M059J (cell line): ENCODE results near the gene LRBA. TPM values are rescaled to one million over a fixed set of nuclear protein-coding genes. Genes with fewer than 3 reads are reported as not detected.
"Not testable (repeated sequence)": the region's sequence is repeated elsewhere in the genome, so short reads cannot be mapped to it uniquely, and the experiment has no call there.

ENCODE experiments used
- DNase-seq: peaks from one replicate; pipeline ENCODE4 v3.0.0-alpha.2; 2012; ENCODE audit warnings: low read depth
- total RNA-seq: library from RNA; depleted of rRNA; stranded (reverse); fragments of >200 nt; shearing (Covaris generic); gene quantifications from 2 replicates; pipeline ENCODE4 v1.2.3, GENCODE V29; 2014

The LRBA gene
- total RNA-seq, 1 experiment from 2014 or later = 28.9 TPM

GRCh38 chr4:150942539-150942938 lies 72.5 kb downstream of the LRBA start:
- no peak for DNase-seq

GRCh38 chr4:150940123-150940522 lies 75.0 kb downstream of the LRBA start:
- no peak for DNase-seq

- DNase-seq = no peak
These were observed 75.6 kb downstream of the LRBA start for GRCh38 chr4:150939530-150939929.

DNA sequence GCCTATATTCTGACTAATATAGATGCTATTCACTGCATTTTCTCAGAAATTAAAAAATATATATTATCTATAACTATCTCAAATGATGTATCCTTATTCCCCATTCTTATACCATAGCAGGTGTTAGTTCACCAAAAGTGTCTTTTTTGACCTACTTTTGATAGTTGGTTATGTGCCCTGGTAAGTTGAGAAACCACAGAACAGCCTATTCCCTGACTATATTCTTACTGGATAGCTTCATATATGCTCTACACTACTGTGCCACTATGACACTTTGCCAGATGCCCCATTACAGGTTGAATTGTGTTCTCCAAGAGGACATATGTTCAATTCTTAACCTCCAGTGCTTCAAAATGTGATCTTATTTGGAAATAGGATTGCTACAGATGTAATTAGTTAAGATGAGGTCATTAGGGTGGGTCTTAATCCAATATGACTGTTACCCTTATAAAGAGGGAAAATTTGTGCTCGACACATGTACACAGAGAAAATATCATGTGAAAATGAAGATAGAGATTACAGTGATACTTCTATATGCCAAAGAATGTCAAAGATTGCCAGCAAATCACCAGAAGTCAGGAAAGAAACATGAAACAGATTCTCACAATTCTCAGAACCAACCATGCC lies 76.1 kb downstream of the LRBA start:
- DNase-seq = no peak

GRCh38 chr4:150938417-150938816 lies 76.7 kb downstream of the LRBA start:
- DNase-seq = no peak

DNA sequence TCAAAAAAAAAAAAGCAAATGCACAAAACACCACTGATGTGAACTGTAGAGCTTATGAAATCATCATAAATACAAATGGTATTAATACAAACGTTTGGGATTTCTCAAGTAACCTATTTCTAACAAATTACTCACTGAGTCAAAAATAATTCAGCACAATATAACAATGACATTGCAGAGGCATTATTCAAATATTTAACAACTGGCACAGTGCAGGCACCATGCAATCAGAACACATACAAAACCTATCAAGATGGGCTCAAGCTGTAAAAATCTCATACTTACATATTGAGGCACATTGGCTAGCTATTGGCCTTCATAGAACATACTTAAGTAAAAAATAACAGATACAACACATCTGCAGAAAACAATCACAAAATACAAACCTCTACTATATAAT lies 81.1 kb downstream of the LRBA start:
- no peak for DNase-seq

DNA sequence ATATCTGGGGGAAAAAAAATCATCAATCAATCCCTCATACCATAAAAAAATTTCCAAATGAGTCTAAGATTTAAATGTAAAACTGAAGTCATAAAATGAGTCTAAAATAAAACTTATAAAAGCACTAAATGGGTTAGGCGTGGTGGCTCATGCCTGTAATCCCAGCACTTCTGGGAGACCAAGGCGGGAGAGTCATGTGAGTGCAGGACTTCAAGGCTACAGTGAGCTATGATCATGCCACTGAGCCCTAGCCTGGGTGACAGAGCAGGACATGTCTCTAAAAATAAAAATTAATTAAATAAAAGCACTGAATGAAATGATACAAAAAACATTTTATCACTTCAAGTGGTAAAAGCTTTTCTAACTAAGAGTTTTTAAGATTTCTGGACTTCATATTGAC lies 83.3 kb downstream of the LRBA start:
- DNase-seq = no peak

DNA sequence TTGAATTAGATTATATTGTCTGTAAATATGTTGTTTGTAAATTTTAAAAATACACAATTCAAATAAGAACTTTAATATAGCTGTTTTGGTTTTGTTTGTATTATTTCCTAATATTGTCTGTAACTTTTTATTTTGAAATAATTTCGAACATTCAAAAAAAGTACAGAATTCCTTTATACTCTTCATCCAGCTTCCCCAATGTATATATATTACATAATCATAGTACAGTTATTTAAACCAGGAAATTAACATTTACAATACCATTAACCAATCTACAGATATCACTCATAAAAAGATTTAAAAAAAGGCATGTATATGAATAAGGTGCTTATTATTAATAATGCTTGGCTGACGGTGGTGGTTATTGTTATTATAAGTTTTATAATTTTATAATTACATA lies 84.1 kb downstream of the LRBA start:
- DNase-seq = no peak

- no peak for DNase-seq
These were observed 91.1 kb downstream of the LRBA start for GRCh38 chr4:150923945-150924344.

DNA sequence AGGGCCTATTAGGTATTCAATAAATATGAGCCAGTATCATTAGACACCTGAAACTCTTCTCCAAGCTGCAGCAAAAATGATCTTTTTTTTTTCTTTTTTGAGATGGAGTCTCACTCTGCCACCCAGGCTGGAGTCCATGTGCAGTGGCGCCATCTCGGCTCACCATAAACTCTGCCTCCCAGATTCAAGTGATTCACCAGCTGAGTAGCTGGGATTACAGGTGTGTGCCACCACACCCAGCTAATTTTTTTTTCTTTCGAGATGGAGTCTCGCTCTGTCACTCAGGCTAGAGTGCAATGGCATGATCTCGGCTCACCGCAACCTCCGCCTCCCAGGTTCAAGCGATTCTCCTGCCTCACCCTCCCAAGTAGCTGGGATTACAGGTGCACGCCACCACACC lies 93.6 kb downstream of the LRBA start:
- DNase-seq = not testable (repeated sequence)

GRCh38 chr4:150918562-150918961 lies 96.5 kb downstream of the LRBA start:
- DNase-seq = peak; percentile 1

DNA sequence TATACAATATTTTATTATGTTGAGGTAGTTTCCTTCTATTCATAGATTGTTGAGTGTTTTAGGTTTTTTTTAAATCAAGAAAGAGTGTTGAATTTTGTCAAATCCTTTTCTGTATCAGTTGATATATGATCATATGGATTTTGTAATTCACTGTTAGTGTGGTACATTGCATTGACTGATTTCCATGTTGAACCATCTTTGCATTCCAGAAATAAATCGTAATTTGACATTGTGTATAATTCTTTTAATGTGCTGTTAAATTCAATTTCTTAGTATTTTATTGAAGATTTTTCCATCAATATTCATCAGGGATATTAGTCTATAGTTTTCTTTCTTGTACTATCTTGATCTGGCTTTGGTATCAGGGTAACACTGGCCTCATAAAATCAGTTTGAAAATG lies 103.8 kb downstream of the LRBA start:
- DNase-seq = no peak

DNA sequence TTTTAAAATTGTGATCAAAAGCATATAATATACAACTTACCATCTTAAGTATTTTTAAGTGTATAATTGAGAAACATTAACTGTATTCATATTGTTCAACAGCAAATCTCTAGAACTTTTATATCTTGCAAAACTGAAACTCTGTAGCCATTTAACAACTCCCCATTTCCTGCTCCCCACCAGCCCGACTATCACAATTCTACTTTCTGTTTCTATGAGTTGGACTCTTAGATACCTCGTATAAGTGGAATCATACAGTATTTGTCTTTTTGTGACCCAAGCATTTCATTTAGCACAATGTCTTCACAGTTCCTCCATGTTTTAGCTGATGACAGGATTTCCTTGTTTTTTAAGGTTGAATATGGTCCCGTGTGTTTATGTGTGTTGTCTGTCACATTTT lies 106.0 kb downstream of the LRBA start:
- no peak for DNase-seq

GRCh38 chr4:150906987-150907633 lies 108.0 kb downstream of the LRBA start:
- DNase-seq = no peak

GRCh38 chr4:150904671-150905070 lies 110.4 kb downstream of the LRBA start:
- no peak for DNase-seq

- no peak for DNase-seq
These were observed 111.5 kb downstream of the LRBA start for GRCh38 chr4:150903603-150904002.

DNA sequence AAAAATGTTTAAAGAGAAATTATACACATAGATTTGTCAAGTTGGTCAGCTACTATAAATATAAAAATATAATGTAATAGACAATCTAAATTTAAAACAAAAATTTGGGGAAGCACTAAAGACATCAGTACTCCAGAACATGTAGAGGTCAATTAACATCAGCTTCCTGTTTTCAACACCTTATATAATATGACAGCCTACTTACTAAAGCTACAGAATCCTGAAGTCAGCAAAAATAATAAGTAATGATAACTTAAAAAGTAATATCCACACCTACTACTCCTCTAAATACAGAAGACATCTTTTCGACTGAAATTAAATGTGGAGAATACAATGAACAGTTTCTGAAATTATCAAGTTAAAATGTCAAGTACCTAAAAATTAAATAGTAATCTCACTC lies 118.6 kb downstream of the LRBA start:
- DNase-seq = no peak

DNA sequence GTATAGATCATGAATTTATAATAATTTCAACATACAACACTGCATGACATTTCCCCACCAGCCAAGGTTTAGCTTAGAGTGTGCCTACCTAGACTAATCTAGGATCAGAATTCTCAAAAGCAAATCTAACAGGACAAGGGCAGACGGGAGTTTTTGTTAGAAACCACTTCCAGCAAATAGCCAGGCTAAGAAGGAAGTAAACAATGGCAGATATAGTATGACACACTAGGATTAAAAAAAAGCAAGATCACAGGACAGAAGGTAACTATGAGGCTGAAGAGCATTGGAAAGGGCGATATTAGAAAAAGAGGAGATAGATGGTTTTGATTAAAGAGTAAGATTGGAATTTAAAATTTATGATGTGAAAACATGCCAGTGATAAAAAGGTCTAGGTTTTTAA lies 124.8 kb downstream of the LRBA start:
- DNase-seq = no peak

- no peak for DNase-seq
These were observed 125.8 kb downstream of the LRBA start for GRCh38 chr4:150889306-150889705.

- DNase-seq = no peak
These were observed 126.5 kb downstream of the LRBA start for GRCh38 chr4:150888625-150889024.

DNA sequence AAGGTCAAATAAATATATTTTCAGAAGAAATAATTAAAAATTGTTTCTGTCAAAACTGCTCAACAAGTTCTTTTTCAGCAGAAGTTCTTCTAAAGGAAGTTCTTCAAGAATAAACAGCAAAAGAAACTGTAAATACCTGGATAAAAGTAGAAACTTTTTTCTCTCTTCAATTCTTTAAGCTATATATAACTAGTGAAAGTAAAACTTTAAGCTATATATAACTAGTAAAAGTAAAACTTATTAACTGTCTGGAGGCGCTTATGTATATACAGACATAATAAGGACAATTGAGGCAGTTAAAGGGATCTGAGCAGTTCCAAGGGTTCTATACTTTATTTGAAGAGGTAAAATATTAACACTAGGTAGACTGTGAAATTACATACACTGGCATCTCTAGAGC lies 126.9 kb downstream of the LRBA start:
- DNase-seq = no peak

GRCh38 chr4:150886597-150886996 lies 128.5 kb downstream of the LRBA start:
- DNase-seq = no peak

- no peak for DNase-seq
These were observed 130.5 kb downstream of the LRBA start for GRCh38 chr4:150884625-150885024.

- no peak for DNase-seq
These were observed 139.7 kb downstream of the LRBA start for GRCh38 chr4:150875367-150875766.
